Inferior parietal cortex (tissue), 1 donor: ENCODE data around the gene CYP2U1.

Experiments used
- DNase-seq: peaks from one replicate; pipeline ENCODE4 v3.0.0-alpha.2; 2016; ENCODE audit errors: extremely low spot score

CYP2U1 gene

GRCh38 chr4:107978716-107979451 lies 47.5 kb downstream of the CYP2U1 start:
- peak; percentile 76 for DNase-seq

- DNase-seq = no peak
These were observed 56.8 kb downstream of the CYP2U1 start for GRCh38 chr4:107987916-107988762.

- no peak for DNase-seq
These were observed 57.4 kb downstream of the CYP2U1 start for GRCh38 chr4:107988763-107989035.

- no peak for DNase-seq
These were observed 57.8 kb downstream of the CYP2U1 start for GRCh38 chr4:107989162-107989536.

GRCh38 chr4:107989537-107990386 lies 58.4 kb downstream of the CYP2U1 start, which contains the start of gene HADH:
Gene HADH, plus strand, starts transcription at chr4:107989889. Its CDS starts 44 bp downstream, at chr4:107989933.
- DNase-seq = peak; percentile 94

- no peak for DNase-seq
These were observed 60.7 kb downstream of the CYP2U1 start for GRCh38 chr4:107991945-107992630.

DNA sequence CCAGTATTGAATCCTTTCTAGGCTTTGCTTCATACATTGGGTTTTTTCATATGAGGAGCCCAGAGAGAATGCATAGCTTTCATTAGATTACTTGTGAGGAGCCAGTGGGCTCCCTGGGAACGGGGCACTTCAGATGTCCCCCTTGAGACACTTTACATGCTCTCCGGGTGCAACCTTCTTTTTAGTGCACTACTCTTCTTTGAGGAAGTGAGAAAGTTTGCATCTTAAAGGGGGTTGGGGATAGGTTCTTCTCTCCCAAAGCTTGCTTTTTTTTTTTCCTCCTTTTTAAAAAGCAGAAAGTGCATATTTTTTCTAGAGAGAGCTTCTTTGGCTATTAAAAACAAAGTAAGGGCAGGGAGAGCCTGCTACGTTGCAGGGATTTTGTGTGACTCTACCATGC lies 62.6 kb downstream of the CYP2U1 start:
- DNase-seq = no peak

- DNase-seq = no peak
These were observed 63.5 kb downstream of the CYP2U1 start for GRCh38 chr4:107994894-107995293.

DNA sequence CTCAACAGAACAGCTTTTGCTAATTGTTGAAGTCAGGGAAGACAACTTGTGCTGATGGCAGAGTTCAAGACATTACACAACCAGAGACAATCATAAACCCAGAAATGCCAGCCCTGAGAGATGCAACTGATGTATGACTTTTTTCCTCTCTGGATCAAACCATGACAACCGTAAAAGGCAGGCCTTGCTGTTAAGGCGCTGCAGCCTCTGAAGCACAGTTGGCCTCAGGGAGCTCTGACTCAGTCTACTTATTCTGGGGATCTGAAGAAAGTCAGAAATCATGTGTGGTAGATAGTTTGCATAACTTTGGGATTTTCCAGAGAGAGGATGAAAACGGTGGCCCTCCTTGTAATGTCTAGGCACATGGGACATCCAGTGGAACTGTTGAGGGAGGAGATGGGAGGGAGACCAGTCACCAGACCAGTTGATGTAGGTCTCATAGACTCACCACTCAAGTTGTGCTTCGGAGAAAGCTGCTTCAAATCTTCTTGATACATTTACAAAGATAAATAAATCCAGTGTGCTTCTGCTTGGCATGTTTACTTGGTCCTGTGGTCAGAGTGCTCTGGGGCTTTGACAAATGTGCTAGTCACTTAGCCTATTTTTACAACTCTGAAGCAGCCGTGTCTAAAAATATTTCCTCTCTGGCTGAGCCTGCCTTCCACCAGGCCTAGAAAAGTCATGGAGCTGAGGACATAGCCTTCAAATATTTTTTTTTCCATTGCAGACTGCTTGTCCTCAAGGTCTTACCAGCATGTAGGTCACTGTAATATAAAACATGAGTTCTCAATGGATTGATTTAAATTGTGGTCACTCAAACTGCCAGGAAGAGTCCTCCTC lies 65.8 kb downstream of the CYP2U1 start:
- DNase-seq = no peak

- no peak for DNase-seq
These were observed 66.4 kb downstream of the CYP2U1 start for GRCh38 chr4:107997794-107998193.

- no peak for DNase-seq
These were observed 68.7 kb downstream of the CYP2U1 start for GRCh38 chr4:107999932-108000539.

- DNase-seq = no peak
These were observed 70.3 kb downstream of the CYP2U1 start for GRCh38 chr4:108001540-108002135.
